RPMI7951 (cell line): ENCODE measurements around the gene CSMD2. TPM values are rescaled to one million over a fixed set of nuclear protein-coding genes. Genes with fewer than 3 reads are reported as not detected.
"Not testable (repeated sequence)": the region's sequence is repeated elsewhere in the genome, so short reads cannot be mapped to it uniquely, and the experiment has no call there.

Source experiments
- DNase-seq: peaks from one replicate; pipeline ENCODE4 v3.0.0-alpha.2; 2012; ENCODE audit warnings: low read depth
- total RNA-seq: library from RNA; depleted of rRNA; stranded (reverse); fragments of >200 nt; shearing (Covaris generic); gene quantifications from 2 replicates; pipeline ENCODE4 v1.2.3, GENCODE V29; 2014

The CSMD2 gene
- total RNA-seq, 1 experiment from 2014 or later = 1.1 TPM

DNA sequence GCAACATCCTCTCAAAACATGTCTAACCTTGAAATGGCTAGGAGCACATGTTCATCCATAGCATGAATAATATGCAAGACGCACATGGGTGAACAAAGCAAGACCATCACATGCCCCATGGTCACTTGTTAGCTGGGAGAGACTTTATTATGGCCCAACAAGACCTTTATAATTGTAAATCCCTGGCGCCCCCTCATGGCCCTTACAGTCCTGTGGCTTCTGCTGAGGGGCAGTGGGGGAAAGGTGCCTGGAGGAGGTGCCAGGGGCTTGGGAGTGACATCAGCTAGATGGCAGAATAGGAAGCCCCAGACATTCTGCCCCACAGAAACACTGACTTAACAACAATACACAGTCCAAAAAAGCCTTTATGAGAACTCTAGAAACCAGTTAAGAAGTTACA is 51.7 kb downstream of the CSMD2 start:
- DNase-seq = no peak

DNA sequence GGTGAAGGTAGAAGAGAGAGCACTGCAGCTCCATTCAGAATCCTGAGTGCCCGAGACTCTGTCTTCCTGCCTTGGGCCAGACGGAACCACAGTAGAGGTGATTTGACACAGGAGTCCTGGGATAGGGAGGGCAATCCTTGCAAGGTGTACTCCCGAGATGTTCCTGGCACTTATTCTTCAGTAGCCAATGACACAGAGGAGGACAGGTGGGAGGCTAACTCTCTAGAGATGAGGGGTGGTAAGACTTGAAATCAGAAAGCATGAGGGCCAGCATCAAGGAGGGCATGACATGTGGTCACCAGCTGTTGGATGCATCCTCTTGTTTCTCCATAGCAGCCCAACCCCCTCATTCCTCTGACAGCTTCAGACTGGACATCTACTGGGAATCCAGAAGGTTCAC is 56.3 kb downstream of the CSMD2 start:
- DNase-seq = no peak

DNA sequence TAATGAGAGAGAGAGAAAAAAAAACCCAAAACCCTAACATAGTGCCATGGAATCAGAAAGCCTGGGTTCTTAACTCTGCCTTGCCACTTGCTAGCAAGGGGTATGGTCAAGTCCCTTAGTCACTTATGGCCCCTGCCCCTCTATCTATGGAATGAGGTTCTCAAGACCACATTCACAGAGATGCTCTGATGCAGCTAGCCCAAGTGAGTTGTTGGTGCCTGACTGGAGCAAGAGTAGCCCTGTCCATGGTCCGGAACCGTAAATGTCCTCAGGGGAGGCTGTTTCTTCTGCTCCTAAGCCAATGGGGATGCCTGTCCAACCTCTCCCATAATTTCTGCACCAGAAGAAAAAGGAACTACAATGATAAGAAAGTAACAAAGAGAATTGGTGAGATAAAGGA is 56.8 kb downstream of the CSMD2 start:
- no peak for DNase-seq

DNA sequence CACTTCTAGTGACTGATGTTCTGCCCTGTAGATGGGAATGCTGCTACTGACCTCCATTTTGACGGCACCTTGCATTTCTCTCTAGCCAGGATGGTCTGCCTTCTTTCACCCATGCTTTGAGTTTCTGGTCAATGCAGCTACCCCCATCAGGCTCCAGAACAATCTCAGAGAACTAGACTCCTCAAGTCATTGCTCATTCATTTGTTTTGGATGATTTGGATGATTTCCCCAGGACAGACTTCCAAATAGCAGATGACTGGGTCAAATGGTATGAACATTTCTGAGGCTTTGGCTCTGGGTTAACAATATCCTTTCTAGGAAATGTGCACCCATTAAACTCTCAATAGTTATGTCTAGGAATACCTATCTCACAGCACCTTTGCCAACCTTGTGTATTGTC is 63.9 kb downstream of the CSMD2 start:
- DNase-seq = peak; percentile 53

DNA sequence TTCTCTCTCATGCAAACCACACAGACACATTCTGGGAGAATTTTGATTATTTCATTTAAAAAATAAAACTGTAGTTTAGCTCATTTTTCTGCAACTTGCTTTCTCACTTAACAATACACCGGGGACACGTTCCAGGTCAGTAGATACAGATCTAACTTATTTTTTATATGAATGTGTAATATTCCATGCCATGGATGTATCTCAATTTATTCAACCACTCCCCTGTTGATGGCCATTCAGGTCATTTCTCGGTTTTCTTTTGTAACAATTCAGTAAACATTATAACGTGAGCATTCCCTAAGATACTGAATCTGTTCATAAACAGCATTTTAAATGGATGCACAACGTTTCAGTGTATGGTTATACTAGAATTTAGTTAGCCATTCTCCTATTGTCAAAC is 64.7 kb downstream of the CSMD2 start:
- DNase-seq = no peak

DNA sequence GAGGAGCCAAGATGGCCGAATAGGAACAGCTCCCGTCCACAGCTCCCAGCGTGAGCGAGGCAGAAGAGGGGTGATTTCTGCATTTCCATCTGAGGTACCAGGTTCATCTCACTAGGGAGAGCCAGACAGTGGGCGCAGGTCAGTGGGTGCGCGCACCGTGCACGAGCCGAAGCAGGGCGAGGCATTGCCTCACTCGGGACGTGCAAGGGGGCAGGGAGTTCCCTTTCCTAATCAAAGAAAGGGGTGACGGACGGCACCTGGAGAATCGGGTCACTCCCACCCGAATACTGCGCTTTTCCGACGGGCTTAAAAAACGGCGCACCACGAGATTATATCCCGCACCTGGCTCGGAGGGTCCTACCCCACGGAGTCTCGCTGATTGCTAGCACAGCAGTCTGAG is 72.6 kb downstream of the CSMD2 start:
- not testable (repeated sequence) for DNase-seq

DNA sequence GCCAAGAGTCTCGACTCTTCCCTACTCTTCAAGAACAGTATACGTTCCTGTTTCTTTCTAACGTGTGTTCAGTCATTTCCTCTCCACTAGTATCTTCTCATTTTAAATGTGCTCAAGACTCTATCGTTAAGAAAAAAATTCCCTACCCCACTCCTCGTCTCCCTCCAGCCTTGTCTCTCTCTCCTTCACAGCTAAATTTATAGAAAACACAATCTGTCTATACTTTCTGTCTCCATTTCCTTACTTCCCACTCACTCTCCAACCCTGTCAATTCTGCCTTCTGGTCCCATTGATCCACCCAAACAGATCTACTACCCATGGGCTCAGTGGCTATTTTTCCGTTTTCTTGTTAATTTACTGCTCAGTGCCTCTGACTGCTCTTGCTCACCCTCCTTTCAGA is 75.3 kb downstream of the CSMD2 start:
- no peak for DNase-seq

GRCh38 chr1:34087986-34088385 is 77.0 kb downstream of the CSMD2 start:
- DNase-seq = no peak

DNA sequence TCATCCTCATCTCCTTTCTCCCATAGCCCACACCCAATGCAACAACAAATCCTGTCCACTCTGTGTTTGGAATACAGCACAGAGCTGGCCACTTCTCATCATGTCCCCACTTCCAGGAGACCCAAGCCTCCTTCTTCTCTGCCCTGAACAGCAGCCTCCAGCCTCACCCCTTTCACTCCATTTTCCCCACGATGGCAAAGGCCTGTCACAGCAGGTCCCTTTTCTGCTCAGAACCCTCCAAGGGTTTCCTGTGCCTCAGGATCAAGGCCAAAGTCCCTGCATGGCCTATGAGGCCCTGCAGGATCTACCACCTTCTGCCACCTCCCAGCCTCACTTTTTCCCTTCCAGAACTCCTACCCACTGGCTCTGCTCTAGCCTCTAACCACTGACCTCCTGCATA is 78.5 kb downstream of the CSMD2 start:
- DNase-seq = no peak

- DNase-seq = no peak
These were observed 81.1 kb downstream of the CSMD2 start for GRCh38 chr1:34083974-34084373.

- DNase-seq = not testable (repeated sequence)
These were observed 82.9 kb downstream of the CSMD2 start for GRCh38 chr1:34082085-34082670.

DNA sequence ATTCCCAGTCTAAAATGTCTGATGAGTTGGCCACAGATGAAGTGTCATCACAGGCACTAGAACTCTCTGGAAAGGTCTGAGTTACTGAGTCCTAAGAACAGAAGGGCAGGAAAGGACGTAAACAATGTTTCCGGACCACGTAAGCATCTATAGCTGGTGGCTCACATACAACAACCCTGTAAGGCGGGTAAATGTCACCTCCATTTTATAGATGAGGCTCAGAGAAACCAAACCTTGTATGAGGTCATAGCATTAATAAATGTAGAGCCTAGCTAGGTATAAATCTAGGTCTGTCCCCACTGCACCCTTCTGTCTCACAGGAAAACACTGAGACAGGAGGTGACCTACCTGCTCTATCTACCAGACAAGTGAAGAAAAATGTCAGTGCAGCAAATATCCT is 86.6 kb downstream of the CSMD2 start:
- DNase-seq = no peak

GRCh38 chr1:34075576-34075975 is 89.5 kb downstream of the CSMD2 start:
- no peak for DNase-seq

DNA sequence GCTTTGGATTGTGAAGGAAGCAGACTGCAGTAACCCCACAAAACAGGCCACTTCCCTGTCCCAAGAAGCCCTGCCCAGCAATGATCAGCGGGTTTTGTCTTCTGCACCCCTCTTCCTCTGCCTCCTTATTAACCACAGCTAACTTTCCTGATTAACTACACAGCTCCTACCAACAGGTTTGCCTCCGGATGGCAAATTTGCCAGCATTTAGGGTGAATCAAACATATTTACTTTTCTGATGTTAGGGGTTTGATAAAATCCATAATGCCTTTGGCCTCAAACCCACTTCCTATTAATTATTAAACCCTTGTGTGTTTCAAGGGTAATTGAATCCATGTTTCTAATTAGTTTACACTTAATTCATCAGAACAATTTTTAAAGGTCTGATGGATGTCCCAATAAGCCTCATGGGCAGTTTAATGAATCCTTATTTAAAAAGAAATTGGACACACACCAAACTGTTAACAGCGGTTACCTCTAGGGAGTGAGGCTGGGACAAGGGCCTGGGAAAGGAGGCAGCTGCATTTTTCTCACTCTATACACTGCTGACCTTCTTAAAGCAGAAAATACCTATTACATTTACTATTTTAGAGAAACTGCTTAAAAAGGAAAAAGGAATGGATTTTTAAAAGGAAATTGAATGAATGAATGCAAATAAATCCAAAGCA is 91.9 kb downstream of the CSMD2 start:
- no peak for DNase-seq

- DNase-seq = no peak
These were observed 94.7 kb downstream of the CSMD2 start for GRCh38 chr1:34070201-34070836.

GRCh38 chr1:34066981-34067603 is 97.9 kb downstream of the CSMD2 start:
- DNase-seq = peak; percentile 72

DNA sequence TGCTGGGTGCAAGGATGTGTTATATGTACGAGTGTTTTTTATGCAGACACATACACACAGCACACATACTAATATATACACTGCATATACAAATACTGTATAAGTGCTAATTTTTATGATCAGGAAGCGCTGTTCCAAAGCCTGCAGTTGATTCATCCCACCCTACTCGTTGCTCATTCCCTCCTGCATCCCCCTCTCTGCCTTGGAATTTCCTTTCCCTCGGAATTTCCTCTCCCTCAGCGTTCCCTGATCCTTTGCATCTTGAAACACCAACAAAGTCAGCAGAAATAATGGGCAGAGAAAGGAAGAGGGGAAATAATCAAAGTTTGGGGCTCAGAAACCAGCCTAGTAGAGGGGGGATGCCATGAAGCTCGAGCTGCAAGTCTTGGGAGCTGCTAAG is 98.9 kb downstream of the CSMD2 start:
- DNase-seq = no peak

DNA sequence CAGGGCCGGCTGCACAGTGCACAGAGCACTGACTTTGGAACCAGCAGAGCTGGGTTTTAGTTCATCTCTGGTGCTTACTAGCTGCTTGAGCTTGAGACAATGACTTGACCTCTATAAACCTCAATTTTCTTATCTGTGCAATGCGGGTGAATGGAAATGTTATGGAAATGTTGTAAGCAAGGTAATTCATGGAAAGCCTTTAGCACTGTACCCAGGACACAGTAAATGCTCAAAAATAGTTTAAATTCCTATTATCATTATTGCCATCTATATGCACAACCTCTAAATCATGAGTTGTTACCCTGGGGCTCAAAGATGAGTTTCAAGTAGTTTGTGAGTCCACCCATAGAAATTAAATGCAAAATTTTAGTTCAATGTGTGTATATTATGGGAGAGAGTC is 99.5 kb downstream of the CSMD2 start:
- no peak for DNase-seq

DNA sequence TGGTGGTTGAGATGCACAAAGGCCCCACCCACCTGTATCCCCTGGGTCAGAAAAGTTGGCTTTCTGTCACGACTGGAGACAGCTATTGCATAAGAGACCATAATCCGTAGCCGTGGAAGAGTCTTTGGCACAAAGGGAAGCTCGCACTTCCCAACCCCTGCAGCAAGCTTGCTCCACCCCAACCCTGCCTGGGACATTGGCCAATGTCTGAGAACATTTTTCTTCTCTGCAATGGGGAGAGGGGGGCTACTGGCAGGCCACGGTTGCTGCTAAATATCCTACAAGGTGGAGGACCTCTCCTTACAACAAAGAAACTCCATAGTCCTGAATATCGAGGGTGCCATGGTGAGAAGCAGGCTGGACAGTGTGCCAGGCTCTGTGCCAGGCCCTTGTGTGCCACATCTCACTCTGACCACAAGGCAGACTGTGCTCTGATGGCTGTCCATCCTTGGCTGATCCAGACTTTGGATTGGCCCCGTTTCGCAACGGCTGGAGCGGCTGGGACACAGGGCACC is 104.1 kb downstream of the CSMD2 start:
- DNase-seq = peak; percentile 50

- DNase-seq = no peak
These were observed 104.8 kb downstream of the CSMD2 start for GRCh38 chr1:34060187-34060730.

DNA sequence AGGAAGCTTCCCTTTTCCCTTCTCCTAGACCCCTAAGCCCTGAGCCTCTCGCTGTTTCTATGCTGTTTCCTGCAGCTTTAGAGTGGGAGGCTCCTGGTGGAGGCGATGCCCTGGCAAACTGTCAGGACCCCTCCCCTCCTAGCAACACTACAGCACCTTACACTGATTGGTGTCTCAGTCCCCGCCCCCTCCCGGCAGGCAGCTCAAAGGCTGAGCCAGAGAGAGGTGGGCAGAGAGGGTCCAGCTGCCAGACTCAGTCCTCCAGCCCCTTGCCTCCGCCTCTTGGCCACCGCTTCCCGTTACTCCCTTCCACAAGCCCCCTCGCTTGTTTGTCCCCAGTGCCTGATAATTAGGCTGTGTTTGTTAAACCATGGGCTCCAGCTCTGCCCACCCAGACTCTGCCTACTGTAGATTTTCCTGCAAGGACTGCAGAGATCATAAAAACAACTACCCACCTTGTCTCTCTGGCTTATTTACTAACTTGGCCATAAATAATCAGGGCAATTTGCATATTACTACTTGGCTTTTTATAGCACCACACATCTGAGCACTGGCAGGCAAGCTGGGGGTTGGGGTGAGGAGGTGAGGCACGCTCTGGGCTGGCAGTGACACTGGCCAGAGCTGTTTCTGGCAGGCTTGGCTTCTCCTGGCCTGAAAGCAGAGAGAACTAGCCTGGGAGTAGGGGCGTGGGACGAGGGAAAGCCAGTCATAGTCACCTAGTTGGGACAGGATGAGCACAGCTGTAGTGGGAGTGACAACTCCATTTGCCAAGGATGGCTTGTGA is 107.5 kb downstream of the CSMD2 start:
- no peak for DNase-seq

- no peak for DNase-seq
These were observed 109.2 kb downstream of the CSMD2 start for GRCh38 chr1:34055818-34056217.
